ENCODE results near the gene CRYGB. TPM values are rescaled to one million over a fixed set of nuclear protein-coding genes. Genes with fewer than 3 reads are reported as not detected.
"Not testable (repeated sequence)": the region's sequence is repeated elsewhere in the genome, so short reads cannot be mapped to it uniquely, and the experiment has no call there.

Gene CRYGB
- total RNA-seq, 4 donors from 2014 or later = not detected

DNA sequence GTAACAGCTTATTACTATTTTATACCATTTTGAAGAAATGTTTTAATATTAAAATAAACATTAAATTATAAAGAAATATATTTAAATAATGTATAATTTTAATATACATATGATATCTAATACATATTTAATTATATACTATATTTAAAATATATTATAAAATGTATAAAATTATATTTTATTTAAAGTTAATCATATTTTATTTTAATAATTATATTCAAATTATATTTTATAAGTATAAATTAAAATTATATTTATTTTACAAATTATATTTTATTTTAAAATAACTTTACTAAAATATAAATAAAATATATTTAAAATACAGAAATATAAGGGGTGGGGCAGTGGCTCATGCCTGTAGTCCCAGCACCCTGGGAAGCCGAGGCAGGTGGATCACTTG is 23.7 kb downstream of the CRYGB start:
- in situ Hi-C loops (cut with MboI; ENCODE audit: low pct_ligation_motif_present in 1 of 4, low pct_unique_long_range_greater_than_20kb in 1 of 4, low sequenced_read_pairs in 3 of 4) = no loop called here
- 90 to 91% methylated on average over 1 of the region's 1 CpG for WGBS, 2 donors (ENCODE audit: low coverage in 1 of 2)

DNA sequence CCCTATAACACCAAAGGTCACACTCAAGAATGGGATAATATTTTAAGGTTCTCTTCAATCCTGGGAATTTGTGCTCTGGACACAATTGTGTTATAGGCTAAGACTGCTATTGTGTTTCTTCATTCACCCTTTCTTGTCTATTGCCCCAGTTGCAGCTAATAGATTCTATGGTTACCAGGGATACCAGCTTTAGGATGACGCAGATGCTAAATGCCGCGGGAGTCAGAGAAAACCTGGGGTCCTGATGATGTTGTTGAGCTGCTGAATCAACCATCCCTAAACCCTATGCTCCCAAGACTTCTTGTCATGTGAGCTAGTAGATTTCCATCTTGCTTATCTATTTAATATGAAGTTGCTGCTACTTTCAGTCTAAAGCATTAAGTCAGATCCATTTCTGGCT is 27.0 kb downstream of the CRYGB start:
- intact Hi-C loops (cut with DNase I; ENCODE audit: low total_unique reads) = no loop called here
- Histone ChIP-seq H3K27me3 (peaks cover 9% of the 10 kb centered on the region), H3K4me1 (peaks cover 0 to under 1% (median 0%) of the 10 kb centered on the region in 4 donors), H3K27ac (no peak overlapping the region), H3K4me3 (no peak overlapping the region), H3K36me3 (no peaks in the 10 kb centered on the region), H3K9me3 (no peaks in the 10 kb centered on the region)
- in situ Hi-C loops (cut with MboI; ENCODE audit: low pct_ligation_motif_present in 1 of 4, low pct_unique_long_range_greater_than_20kb in 1 of 4, low sequenced_read_pairs in 3 of 4) = no loop called here
- no peak for DNase-seq
- TF ChIP-seq POLR2A (IDR thresholded peaks at IDR 0.05) (no peak), POLR2AphosphoS5 (IDR thresholded peaks at IDR 0.05) (no peak), EP300 (IDR thresholded peaks at IDR 0.05; ENCODE audit: low read depth) (no peak)
- TF ChIP-seq, protein P1, sequence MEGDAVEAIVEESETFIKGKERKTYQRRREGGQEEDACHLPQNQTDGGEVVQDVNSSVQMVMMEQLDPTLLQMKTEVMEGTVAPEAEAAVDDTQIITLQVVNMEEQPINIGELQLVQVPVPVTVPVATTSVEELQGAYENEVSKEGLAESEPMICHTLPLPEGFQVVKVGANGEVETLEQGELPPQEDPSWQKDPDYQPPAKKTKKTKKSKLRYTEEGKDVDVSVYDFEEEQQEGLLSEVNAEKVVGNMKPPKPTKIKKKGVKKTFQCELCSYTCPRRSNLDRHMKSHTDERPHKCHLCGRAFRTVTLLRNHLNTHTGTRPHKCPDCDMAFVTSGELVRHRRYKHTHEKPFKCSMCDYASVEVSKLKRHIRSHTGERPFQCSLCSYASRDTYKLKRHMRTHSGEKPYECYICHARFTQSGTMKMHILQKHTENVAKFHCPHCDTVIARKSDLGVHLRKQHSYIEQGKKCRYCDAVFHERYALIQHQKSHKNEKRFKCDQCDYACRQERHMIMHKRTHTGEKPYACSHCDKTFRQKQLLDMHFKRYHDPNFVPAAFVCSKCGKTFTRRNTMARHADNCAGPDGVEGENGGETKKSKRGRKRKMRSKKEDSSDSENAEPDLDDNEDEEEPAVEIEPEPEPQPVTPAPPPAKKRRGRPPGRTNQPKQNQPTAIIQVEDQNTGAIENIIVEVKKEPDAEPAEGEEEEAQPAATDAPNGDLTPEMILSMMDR (IDR thresholded peaks at IDR 0.05) = no peak
- WGBS, 2 donors (ENCODE audit: low coverage in 1 of 2) = 93% methylated on average over 3 of the region's 3 CpGs; no CpG with 5 or more reads in 1 of the 2 donors

More for the DNA sequence above, 23.7 kb downstream of the CRYGB start:
- intact Hi-C loops (cut with DNase I; ENCODE audit: low total_unique reads) = no loop called here
- Histone ChIP-seq H3K27me3 (peaks cover 19% of the 10 kb centered on the region), H3K4me1 (peaks cover 0 to 7% (median 2%) of the 10 kb centered on the region in 4 donors), H3K4me3 (no peak overlapping the region), H3K27ac (no peak overlapping the region), H3K9me3 (no peaks in the 10 kb centered on the region), H3K36me3 (no peaks in the 10 kb centered on the region)
- no peak for DNase-seq
- no peak for TF ChIP-seq EP300 (IDR thresholded peaks at IDR 0.05; ENCODE audit: low read depth)
- TF ChIP-seq POLR2A (IDR thresholded peaks at IDR 0.05) = no peak
- no peak for TF ChIP-seq POLR2AphosphoS5 (IDR thresholded peaks at IDR 0.05)
- TF ChIP-seq, protein P1 (IDR thresholded peaks at IDR 0.05) = no peak

DNA sequence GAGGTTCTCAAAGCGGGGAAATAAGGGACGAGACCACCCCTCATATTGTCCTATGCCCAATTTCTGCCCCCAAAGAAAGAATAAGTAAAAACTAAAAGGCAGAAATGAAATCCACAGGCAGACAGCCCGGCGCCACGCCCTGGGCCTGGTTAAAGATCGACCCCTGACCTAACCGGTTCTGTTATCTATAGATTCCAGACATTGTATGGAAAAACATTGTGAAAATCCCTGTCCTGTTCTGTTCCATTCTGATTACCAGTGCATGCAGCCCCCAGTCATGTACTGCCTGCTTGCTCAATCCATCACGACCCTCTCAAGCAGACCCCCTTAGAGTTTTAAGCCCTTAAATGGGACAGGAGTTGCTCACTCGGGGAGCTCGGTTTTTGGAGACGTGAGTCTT is 28.6 kb downstream of the CRYGB start:
- H3K27me3 ChIP-seq; H3K9me3 ChIP-seq; H3K27ac ChIP-seq; DNase-seq; in situ Hi-C loops (cut with MboI; ENCODE audit: low pct_ligation_motif_present in 1 of 4, low pct_unique_long_range_greater_than_20kb in 1 of 4, low sequenced_read_pairs in 3 of 4); intact Hi-C loops (cut with DNase I; ENCODE audit: low total_unique reads); H3K4me1 ChIP-seq; H3K36me3 ChIP-seq; H3K4me3 ChIP-seq: not testable (repeated sequence)
- 79 to 85% methylated on average over 7 to 11 of the region's 11 CpGs for WGBS, 2 donors (ENCODE audit: low coverage in 1 of 2)

DNA sequence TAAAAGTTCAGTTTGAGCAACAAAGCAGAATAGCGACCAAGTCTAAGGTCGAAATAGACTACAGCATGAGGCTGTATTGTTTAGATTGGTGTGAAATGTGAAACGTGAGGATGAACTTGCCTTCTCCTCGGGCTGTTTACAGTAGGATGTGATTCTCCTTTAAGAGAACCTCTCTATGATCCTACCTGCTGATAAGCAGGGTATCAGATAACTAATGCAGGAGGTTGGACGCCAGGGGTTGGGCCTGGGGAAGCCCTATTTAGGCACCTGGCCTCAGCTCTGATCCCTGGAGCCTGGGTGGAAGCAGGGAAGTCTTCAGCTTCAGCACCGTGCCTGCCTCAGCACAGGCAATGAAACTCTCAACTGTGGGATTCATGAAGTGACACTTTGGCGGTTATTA is 33.0 kb downstream of the CRYGB start:
- Histone ChIP-seq H3K4me3 (no peak overlapping the region), H3K9me3 (no peaks in the 10 kb centered on the region), H3K27me3 (peaks cover 8% of the 10 kb centered on the region), H3K27ac (no peak overlapping the region), H3K4me1 (no peaks in the 10 kb centered on the region), H3K36me3 (no peaks in the 10 kb centered on the region)
- in situ Hi-C loops (cut with MboI; ENCODE audit: low pct_ligation_motif_present in 1 of 4, low pct_unique_long_range_greater_than_20kb in 1 of 4, low sequenced_read_pairs in 3 of 4) = no loop called here
- TF ChIP-seq POLR2AphosphoS5 (IDR thresholded peaks at IDR 0.05) = no peak
- TF ChIP-seq POLR2A (IDR thresholded peaks at IDR 0.05) = no peak
- TF ChIP-seq, protein P1 (IDR thresholded peaks at IDR 0.05) = no peak
- no peak for TF ChIP-seq EP300 (IDR thresholded peaks at IDR 0.05; ENCODE audit: low read depth)
- DNase-seq = no peak
- 51% methylated on average over 7 of the region's 7 CpGs; no CpG with 5 or more reads in 1 of the 2 donors for WGBS, 2 donors (ENCODE audit: low coverage in 1 of 2)
- intact Hi-C loops (cut with DNase I; ENCODE audit: low total_unique reads) = no loop called here

DNA sequence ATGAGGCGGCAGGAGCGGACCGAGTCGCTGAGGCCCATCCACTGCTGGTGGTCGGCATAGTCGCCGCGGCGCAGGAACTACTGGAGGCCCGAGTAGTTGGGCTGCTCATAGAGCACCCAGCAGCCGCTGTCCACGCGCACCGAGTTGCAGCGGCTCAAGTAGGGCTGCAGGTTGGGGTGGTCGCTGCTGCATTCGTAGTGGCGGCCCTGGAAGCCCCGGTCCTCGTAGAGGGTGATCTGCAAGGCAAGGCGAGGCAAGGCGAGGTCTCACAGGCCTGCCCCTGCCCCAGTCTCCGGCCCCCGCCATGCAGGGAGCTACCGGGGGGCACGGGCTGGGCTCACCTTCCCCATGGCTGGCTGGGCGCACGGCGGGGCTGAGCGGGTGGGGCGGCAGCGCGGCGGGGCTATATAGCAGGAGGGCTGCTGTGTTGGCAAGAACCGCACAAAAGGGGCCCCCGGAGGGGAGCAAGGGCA is 33.6 kb downstream of the CRYGB start:
- H3K4me3 ChIP-seq, DNase-seq: not testable (repeated sequence)
- WGBS, 2 donors (ENCODE audit: low coverage in 1 of 2) = 58% methylated on average over 21 of the region's 36 CpGs; no CpG with 5 or more reads in 1 of the 2 donors

More for the DNA sequence above, 33.6 kb downstream of the CRYGB start:
- H3K36me3 ChIP-seq; H3K4me1 ChIP-seq; H3K27me3 ChIP-seq; H3K9me3 ChIP-seq; H3K27ac ChIP-seq; in situ Hi-C loops (cut with MboI; ENCODE audit: low pct_ligation_motif_present in 1 of 4, low pct_unique_long_range_greater_than_20kb in 1 of 4, low sequenced_read_pairs in 3 of 4); intact Hi-C loops (cut with DNase I; ENCODE audit: low total_unique reads): not testable (repeated sequence)
